ENCODE data around the gene SCD5.

DNA sequence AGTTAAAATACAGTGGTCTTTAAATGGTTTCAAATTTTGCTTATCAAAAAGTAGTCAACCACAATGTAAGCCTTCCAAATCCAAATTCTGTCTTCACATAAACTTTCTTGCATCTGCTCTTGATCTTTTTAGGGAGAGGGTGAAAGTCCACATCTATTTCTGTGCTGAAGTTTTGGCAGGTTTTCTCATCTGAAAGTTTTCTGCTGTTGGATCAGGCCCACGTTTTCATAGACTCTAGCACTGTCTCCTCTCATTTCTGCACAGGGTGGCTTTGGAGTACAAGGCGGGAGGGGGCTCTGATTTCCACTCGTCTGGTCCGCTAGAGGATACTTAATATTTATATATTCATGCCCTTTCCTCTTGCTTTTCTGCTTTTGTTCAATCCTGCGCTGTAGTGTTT, 218.7 kb downstream of the SCD5 start:
- TF ChIP-seq HOXC10 (CRISPR knock-in tag; IDR thresholded peaks at IDR 0.05) (no peak), ZNF510 (tag by site-specific recombination; IDR thresholded peaks at IDR 0.05; ENCODE audit: insufficient replicate concordance) (no peak), ZNF529 (tag by site-specific recombination; IDR thresholded peaks at IDR 0.05; ENCODE audit: insufficient replicate concordance) (no peak), CTCF (tag by site-specific recombination; IDR thresholded peaks at IDR 0.05) (no peak), REST (tag by site-specific recombination; IDR thresholded peaks at IDR 0.05) (no peak), ZNF843 (tag by site-specific recombination; IDR thresholded peaks at IDR 0.05) (no peak), WT1 (tag by site-specific recombination; IDR thresholded peaks at IDR 0.05) (no peak), ZNF214 (tag by site-specific recombination; IDR thresholded peaks at IDR 0.05; ENCODE audit: borderline replicate concordance) (no peak)
- TF ChIP-seq, protein P1, sequence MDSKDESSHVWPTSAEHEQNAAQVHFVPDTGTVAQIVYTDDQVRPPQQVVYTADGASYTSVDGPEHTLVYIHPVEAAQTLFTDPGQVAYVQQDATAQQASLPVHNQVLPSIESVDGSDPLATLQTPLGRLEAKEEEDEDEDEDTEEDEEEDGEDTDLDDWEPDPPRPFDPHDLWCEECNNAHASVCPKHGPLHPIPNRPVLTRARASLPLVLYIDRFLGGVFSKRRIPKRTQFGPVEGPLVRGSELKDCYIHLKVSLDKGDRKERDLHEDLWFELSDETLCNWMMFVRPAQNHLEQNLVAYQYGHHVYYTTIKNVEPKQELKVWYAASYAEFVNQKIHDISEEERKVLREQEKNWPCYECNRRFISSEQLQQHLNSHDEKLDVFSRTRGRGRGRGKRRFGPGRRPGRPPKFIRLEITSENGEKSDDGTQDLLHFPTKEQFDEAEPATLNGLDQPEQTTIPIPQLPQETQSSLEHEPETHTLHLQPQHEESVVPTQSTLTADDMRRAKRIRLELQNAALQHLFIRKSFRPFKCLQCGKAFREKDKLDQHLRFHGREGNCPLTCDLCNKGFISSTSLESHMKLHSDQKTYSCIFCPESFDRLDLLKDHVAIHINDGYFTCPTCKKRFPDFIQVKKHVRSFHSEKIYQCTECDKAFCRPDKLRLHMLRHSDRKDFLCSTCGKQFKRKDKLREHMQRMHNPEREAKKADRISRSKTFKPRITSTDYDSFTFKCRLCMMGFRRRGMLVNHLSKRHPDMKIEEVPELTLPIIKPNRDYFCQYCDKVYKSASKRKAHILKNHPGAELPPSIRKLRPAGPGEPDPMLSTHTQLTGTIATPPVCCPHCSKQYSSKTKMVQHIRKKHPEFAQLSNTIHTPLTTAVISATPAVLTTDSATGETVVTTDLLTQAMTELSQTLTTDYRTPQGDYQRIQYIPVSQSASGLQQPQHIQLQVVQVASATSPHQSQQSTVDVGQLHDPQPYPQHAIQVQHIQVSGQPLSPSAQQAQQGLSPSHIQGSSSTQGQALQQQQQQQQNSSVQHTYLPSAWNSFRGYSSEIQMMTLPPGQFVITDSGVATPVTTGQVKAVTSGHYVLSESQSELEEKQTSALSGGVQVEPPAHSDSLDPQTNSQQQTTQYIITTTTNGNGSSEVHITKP (tag by site-specific recombination; IDR thresholded peaks at IDR 0.05), result no peak
- TF ChIP-seq, protein P2, sequence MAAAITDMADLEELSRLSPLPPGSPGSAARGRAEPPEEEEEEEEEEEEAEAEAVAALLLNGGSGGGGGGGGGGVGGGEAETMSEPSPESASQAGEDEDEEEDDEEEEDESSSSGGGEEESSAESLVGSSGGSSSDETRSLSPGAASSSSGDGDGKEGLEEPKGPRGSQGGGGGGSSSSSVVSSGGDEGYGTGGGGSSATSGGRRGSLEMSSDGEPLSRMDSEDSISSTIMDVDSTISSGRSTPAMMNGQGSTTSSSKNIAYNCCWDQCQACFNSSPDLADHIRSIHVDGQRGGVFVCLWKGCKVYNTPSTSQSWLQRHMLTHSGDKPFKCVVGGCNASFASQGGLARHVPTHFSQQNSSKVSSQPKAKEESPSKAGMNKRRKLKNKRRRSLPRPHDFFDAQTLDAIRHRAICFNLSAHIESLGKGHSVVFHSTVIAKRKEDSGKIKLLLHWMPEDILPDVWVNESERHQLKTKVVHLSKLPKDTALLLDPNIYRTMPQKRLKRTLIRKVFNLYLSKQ (tag by site-specific recombination; IDR thresholded peaks at IDR 0.05; ENCODE audit: borderline replicate concordance), result no peak
